HG03558 (cell line): ENCODE data around the gene IL7R.
A peak's percentile ranks its signal among the peaks of the same experiment; 100 is the strongest.
"Not testable (repeated sequence)": the region's sequence is repeated elsewhere in the genome, so short reads cannot be mapped to it uniquely, and the experiment has no call there.

Experiments used
- ATAC-seq: cut with Tn5 transposase; IDR thresholded peaks from one replicate; pipeline ENCODE4 v1.9.1; 2021; ENCODE audit warnings: moderate number of reproducible peaks; ENCODE audit not compliant: unreplicated experiment; ENCODE audit errors: extremely low read depth

IL7R gene

GRCh38 chr5:35835796-35836742, 20.6 kb upstream of the IL7R start:
- ATAC-seq = no peak

GRCh38 chr5:35838370-35839042, 18.2 kb upstream of the IL7R start:
- ATAC-seq = no peak

GRCh38 chr5:35842856-35843255, 13.8 kb upstream of the IL7R start:
- no peak for ATAC-seq

- not testable (repeated sequence) for ATAC-seq
Measured at GRCh38 chr5:35845508-35845907, 11.2 kb upstream of the IL7R start.

GRCh38 chr5:35847491-35847890, 9.2 kb upstream of the IL7R start:
- ATAC-seq = no peak

GRCh38 chr5:35847961-35848360, 8.7 kb upstream of the IL7R start:
- no peak for ATAC-seq

GRCh38 chr5:35849860-35850259, 6.8 kb upstream of the IL7R start:
- ATAC-seq = no peak

GRCh38 chr5:35850967-35851680, 5.6 kb upstream of the IL7R start:
- no peak for ATAC-seq

GRCh38 chr5:35852084-35852734, 4.5 kb upstream of the IL7R start:
- ATAC-seq = peak; percentile 63

GRCh38 chr5:35852773-35853172, 3.9 kb upstream of the IL7R start:
- ATAC-seq = no peak

GRCh38 chr5:35853631-35854030, 3.1 kb upstream of the IL7R start:
- ATAC-seq = no peak

- ATAC-seq = no peak
Measured at GRCh38 chr5:35854248-35854647, 2.4 kb upstream of the IL7R start.

GRCh38 chr5:35855187-35855586, 1.5 kb upstream of the IL7R start:
- ATAC-seq = no peak

- not testable (repeated sequence) for ATAC-seq
Measured at GRCh38 chr5:35856186-35856764, 416 bp upstream of the IL7R start.

- ATAC-seq = no peak
Measured at GRCh38 chr5:35857606-35858205, 1.0 kb downstream of the IL7R start.

- no peak for ATAC-seq
Measured at GRCh38 chr5:35859101-35859661, 2.5 kb downstream of the IL7R start.

- no peak for ATAC-seq
Measured at GRCh38 chr5:35860686-35861085, 4.0 kb downstream of the IL7R start.

GRCh38 chr5:35861718-35862117, 5.0 kb downstream of the IL7R start:
- ATAC-seq = no peak

- ATAC-seq = no peak
Measured at GRCh38 chr5:35862126-35862525, 5.4 kb downstream of the IL7R start.
